HT-29 (cell line): ENCODE data around the gene CIAO3. TPM values are rescaled to one million over a fixed set of nuclear protein-coding genes. Genes with fewer than 3 reads are reported as not detected.

Source experiments
- DNase-seq: peaks from one replicate; pipeline ENCODE4 v3.0.0-alpha.2; 2015; ENCODE audit warnings: low spot score
- total RNA-seq: library from RNA; depleted of rRNA; stranded (reverse); fragments of >200 nt; shearing (Covaris generic); gene quantifications from 2 replicates; pipeline ENCODE4 v1.2.3, GENCODE V29; 2014

CIAO3 gene
- total RNA-seq, 1 experiment from 2014 or later = 80.0 TPM

GRCh38 chr16:735982-736453 lies 4.8 kb downstream of the CIAO3 start:
- DNase-seq = no peak

DNA sequence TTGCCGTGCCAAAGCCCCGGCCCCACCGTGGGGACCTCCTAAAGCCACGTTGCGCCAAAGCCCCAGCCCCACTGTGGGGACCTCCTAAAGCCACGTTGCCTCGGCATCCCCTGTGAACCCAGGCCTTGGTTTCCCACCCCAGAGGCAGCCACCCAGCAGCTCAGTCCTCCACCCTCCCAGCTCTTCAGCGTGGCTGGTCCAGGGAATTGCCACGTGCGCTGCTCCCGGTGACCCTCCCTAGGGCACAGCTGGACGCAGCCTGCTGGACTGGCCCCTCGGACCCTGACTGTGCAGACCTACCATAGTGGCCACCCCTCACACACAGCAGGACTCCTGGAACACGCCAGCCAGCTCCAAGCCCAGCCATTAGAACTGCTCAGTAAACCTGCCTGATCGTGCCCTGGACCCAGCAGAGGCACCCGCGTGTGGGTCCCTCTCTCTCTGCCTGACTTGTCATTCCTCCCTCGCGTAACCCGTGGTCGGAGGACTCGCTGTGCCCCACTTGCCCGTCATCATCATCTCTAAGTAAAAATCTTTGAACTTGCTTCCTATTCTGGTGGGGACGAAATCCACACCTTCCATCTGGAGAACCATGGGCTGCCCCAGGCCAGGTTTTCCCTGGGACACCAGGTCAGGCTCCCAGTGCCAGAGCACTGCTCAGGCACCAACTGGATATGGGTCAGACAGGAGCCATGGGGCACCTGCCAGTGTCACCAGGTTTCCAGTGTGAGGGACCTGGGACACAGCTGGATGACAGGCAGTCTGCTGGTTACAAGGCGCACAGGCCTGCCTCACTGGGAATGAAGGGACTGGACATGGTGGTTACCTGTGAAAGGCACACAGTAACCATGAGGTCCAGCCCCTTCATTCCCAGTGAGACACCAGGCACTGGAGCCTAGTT lies 5.6 kb downstream of the CIAO3 start:
- no peak for DNase-seq

- no peak for DNase-seq
Measured at GRCh38 chr16:734208-734980, 6.4 kb downstream of the CIAO3 start.

- DNase-seq = no peak
Measured at GRCh38 chr16:733382-734207, 7.2 kb downstream of the CIAO3 start.

DNA sequence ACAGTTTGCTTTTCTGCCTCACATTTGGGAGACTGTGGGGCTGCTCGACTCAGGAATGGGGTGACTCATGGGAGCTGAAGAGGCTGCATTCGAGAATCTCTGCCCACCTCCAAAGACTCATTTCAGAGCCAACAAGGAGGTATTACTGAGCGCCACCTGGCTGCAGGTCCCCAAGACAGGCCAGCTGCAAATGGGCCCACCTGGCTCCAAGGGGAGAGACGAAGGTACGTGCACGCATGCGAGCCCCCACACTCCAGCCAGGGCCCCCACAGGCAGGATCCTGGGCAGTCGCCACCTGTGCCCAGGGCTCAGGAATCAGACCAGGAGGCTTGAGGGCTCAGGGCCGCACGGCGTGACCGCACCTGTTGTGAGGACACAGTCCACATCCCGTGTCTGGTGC lies 7.9 kb downstream of the CIAO3 start:
- DNase-seq = no peak

- no peak for DNase-seq
Measured at GRCh38 chr16:732332-732731, 8.5 kb downstream of the CIAO3 start.

- DNase-seq = no peak
Measured at GRCh38 chr16:730666-731509, 9.9 kb downstream of the CIAO3 start.

DNA sequence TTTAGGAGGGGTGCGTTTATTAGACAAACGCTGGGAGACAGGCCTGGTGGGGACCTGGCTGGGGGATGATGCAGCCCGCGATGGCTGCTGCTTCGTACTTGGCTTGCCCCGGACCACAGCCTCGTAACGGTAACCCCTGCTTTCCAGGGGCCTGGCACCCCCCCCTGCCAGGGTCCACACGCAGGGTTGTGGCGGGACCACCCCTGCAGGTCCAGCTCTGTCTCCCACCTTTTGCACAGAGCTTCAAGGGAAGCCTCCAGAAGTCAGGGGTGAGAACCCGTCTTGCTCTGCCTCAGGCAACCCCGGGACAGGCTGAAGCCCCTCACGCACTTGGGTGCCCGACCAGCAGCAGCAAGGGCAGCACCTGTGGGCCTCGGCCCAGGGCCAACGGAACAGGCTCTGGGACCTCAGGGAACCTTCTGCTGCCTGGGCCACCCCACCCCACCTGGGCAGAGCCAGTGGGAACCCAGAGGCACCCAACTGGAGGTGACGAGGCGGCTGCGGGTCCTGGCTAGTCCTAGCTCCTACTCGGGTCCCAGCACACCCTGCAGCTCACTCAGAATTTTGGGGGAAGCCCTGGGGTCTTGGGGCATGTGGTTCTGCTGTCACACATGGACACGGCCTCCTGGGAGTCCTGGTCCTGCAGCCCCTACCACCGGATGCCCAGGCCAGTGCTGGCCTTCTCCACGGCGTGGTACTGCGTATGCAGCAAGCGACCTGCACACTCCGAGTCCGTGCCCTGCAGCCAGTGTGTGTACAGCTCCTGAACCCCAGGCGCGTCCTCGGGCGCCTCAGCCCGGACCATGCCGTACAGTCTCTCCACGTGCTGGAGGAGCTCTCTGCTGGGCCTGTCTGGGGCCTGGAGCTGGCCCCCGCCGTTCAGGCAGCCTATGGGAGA lies 10.8 kb downstream of the CIAO3 start:
- no peak for DNase-seq

GRCh38 chr16:728890-729744 lies 11.7 kb downstream of the CIAO3 start:
- DNase-seq = no peak

DNA sequence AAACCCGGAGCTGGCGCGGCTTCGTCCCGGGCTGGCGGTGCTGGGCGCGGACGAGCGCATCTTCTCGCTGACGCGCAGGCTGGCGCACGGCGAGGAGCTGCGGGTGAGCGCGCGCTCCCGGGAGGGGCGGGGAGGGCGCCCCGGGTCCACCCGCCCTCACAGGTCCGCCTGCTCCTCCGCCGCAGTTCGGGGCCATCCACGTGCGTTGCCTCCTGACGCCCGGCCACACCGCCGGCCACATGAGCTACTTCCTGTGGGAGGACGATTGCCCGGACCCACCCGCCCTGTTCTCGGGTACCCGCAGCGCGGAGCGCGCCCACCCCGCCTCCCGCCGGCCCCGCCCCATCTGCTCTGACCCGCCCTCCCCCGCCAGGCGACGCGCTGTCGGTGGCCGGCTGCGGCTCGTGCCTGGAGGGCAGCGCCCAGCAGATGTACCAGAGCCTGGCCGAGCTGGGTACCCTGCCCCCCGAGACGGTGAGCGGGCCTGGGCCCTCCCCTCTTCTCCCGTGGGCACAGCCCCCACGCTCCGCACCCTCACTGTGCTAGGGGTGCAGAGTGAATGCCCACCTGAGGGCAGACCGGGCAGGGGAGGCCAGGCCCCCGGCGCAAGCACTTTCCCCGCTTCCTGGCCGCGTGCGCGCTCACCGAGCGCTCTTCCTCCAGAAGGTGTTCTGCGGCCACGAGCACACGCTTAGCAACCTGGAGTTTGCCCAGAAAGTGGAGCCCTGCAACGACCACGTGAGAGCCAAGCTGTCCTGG lies 12.5 kb downstream of the CIAO3 start:
- peak; percentile 82 for DNase-seq

DNA sequence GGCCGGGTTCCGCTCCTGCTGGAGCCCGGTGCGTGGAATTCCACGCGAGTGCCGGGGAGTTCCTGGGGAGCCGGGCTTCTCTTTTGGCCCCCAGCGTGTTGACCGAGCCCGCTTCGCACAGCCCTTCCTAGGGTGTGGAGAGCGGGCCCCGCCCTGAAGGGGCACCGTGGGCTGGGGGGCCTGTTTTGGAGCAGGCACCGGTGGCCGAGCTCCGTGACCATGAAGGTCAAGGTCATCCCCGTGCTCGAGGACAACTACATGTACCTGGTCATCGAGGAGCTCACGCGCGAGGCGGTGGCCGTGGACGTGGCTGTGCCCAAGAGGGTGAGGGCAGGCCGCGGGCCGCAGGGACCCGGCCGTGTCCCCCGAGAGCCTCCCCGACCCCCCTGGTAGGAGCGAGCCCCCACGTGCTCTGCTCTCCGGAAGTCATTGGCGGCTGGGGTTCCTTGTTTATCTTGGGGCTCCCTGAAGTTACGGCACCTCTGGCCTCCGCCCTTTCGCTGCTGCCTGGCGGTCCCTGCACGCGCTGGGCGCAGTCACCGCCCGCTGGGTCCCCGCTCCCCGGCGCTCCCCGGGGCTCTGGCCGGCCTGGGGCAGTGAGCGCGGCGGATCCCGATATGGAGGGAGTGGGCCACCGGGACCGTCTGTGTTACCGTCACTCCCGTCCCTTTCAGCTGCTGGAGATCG lies 13.4 kb downstream of the CIAO3 start:
- peak; percentile 28 for DNase-seq

DNA sequence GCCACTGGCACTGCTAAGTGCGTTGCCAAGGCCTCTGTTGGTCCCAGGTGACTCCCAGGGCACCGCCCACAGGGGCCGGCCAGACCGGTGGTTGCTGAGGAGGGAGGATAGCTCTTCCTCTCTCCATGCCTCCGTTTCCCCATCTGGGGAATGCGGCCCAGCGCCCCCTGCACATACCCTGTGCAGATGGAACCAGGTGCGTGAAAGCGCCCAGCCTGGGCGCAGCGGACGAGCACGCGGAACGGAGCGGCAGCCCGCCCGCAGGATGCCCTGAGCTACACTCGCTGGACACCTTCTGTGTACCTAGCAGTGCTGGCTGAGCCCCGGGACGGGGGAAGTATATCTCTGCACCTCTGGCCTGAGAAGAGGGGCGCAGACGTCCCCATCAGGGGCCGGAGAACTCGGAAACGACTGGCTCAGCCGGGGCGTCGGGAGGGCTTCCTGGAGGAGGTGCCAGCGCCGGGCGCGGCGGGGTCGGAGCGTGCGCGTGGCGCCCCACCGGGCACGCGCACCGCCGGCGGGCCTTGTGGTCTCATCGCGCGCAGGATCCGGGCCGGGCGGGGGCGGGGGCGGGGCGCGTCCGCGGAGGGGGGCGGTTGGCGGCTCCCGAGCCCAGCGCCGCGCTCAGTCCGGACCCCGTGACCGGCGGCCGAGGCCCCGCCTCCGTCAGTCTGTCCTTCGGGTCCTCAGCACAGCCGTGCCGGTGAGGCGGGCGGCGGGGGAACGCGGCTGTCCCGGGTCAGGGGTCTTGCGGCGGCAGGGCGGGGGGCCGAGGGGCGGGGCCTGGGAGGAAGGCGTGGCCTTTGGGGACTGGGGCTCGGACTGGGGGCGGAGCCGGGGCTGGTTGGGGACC lies 14.1 kb downstream of the CIAO3 start, which contains the start of the genes CCDC78 and HAGHL:
CCDC78 (minus strand) TSS at position 6 of the 853 bp plus-strand sequence. CDS start 76 bp downstream, outside the sequence.
HAGHL (plus strand) TSS at position 669 of the 853 bp plus-strand sequence. CDS start 404 bp downstream, outside the sequence.
- peak; percentile 65 for DNase-seq

- DNase-seq = no peak
Measured at GRCh38 chr16:726188-726437, 14.7 kb downstream of the CIAO3 start.

- DNase-seq = peak; percentile 1
Measured at GRCh38 chr16:725463-726187, 15.2 kb downstream of the CIAO3 start.

DNA sequence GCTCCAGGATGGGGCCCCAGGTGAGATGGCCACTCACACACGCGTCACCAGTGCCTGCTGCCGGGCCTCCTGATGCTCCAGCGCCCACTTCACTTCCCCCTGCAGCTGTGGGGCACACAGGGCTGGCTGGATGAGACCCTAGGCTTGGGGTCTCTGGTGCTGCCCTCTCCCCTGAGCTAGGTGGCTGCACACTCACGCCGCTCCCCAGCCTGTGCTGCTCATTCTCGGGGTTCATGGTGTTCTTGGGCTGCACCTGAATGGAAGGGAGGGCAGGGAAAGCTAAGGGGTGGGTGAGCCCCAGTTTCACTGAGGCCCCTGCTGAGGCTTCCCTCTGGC lies 15.8 kb downstream of the CIAO3 start:
- no peak for DNase-seq
